Right lobe of liver (tissue), 4 donors: ENCODE data around the gene FRZB.

Experiments used
- POLR2A ChIP-seq: fragments of 450-650 bp; IDR thresholded peaks from one replicate; pipeline ENCODE4 v1.6.1; 2017; ENCODE audit warnings: antibody characterized with exemption, mild to moderate bottlenecking
- TF ChIP-seq, protein P1 (sequence below), 4 donors: fragments of 200-600 bp in 3 of 4; fragments of 450-650 bp in 1 of 4; IDR thresholded peaks; one replicate each; pipeline versions ENCODE4 v1.5.1 to v1.8.0; 2016 to 2022; ENCODE audit warnings: antibody characterized with exemption in 4 of 4, mild to moderate bottlenecking in 2 of 4
- donor health status: DM: no; HTN: no; CAD: no.
- donor health status: DM: no; HTN: no; CAD: no.
- donor health status: DM: no; HTN: yes; CAD: no.

- TF ChIP-seq, protein P1, sequence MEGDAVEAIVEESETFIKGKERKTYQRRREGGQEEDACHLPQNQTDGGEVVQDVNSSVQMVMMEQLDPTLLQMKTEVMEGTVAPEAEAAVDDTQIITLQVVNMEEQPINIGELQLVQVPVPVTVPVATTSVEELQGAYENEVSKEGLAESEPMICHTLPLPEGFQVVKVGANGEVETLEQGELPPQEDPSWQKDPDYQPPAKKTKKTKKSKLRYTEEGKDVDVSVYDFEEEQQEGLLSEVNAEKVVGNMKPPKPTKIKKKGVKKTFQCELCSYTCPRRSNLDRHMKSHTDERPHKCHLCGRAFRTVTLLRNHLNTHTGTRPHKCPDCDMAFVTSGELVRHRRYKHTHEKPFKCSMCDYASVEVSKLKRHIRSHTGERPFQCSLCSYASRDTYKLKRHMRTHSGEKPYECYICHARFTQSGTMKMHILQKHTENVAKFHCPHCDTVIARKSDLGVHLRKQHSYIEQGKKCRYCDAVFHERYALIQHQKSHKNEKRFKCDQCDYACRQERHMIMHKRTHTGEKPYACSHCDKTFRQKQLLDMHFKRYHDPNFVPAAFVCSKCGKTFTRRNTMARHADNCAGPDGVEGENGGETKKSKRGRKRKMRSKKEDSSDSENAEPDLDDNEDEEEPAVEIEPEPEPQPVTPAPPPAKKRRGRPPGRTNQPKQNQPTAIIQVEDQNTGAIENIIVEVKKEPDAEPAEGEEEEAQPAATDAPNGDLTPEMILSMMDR (IDR thresholded peaks at IDR 0.05) = no peak
- TF ChIP-seq POLR2A = no peak
Observed at GRCh38 chr2:182915369-182916326, 49.2 kb upstream of the FRZB start.
